K562 (cell line): ENCODE results near the gene TRAP1. TPM values are rescaled to one million over a fixed set of nuclear protein-coding genes. Genes with fewer than 3 reads are reported as not detected.

Experiments
- CBFA2T3 ChIP-seq: fragments of 450-650 bp; IDR thresholded peaks from 2 replicates; pipeline ENCODE4 v1.6.1; 2017
- CC2D1A ChIP-seq: fragments of 450-650 bp; IDR thresholded peaks from 2 replicates; pipeline ENCODE4 v1.6.1; 2017; ENCODE audit warnings: mild to moderate bottlenecking
- CEBPG ChIP-seq, 3 experiments: fragments of 200-800 bp in 1 of 3; sonication (Bioruptor generic) in 1 of 3; sonication (generic) in 1 of 3; formaldehyde crosslinking in 1 of 3; IDR thresholded peaks in 2 of 3; conservative IDR thresholded peaks in 1 of 3; 2 replicates each; pipeline versions ENCODE4 v1.6.1 to v1.8.0; 2016 to 2022; ENCODE audit warnings: missing compliant biosample characterization in 2 of 3, missing genetic modification characterization in 2 of 3, mild to moderate bottlenecking in 1 of 3, missing genetic modification reagents in 1 of 3
- HDAC1 ChIP-seq, 2 experiments: fragments of 450-650 bp; IDR thresholded peaks; 2 replicates each; pipeline ENCODE4 v1.6.1; 2016 to 2017; ENCODE audit warnings: inconsistent platforms in 1 of 2, mild to moderate bottlenecking in 1 of 2, moderate library complexity in 1 of 2
- JUN ChIP-seq, 2 experiments: sonication (generic) in 1 of 2; formaldehyde crosslinking in 1 of 2; IDR thresholded peaks; 2 replicates each; pipeline versions ENCODE4 v1.6.1 to v1.8.0; 2012 to 2022; ENCODE audit warnings: borderline replicate concordance in 2 of 2, mild to moderate bottlenecking in 2 of 2, improper control_type of control experiment in 1 of 2, low read depth in 1 of 2, low read length in 1 of 2, missing genetic modification reagents in 1 of 2
- LARP7 ChIP-seq: fragments of 450-650 bp; IDR thresholded peaks from 2 replicates; pipeline ENCODE4 v1.6.1; 2016
- RBM25 ChIP-seq: fragments of 200-400 bp; formaldehyde crosslinking; IDR thresholded peaks from 2 replicates; pipeline ENCODE4 v1.6.1; 2018; ENCODE audit warnings: low read length, low read depth, moderate library complexity; ENCODE audit not compliant: severe bottlenecking
- RERE ChIP-seq: sonication (generic); formaldehyde crosslinking; IDR thresholded peaks from 2 replicates; pipeline ENCODE4 v1.8.0; 2023; ENCODE audit warnings: missing genetic modification reagents, mild to moderate bottlenecking, borderline replicate concordance
- USF1 ChIP-seq: sonication (generic); formaldehyde crosslinking; IDR thresholded peaks from 2 replicates; pipeline ENCODE4 v1.9.0; 2022; ENCODE audit warnings: mild to moderate bottlenecking, missing genetic modification reagents
- ZBED1 ChIP-seq: IDR thresholded peaks from 2 replicates; pipeline ENCODE4 v1.6.1; 2014
- ZBTB2 ChIP-seq: fragments of 450-650 bp; IDR thresholded peaks from 2 replicates; pipeline ENCODE4 v1.6.1; 2016; ENCODE audit warnings: antibody characterized with exemption
- polyA plus RNA-seq, 8 experiments: library from polyadenylated mRNA; depleted of rRNA in 4 of 8; stranded (reverse) in 5 of 8; unstranded in 3 of 8; fragments of >200 nt; fragmentation: Nextera tagmentation in 2 of 8; fragmentation: Illumina TruSeq in 1 of 8; extraction: Ambion mirVana in 2 of 8; extraction: Trizol in 1 of 8; gene quantifications; 2 replicates each; pipeline versions ENCODE4 v1.2.1 to v1.2.3, GENCODE V29; 2011 to 2014; ENCODE audit warnings: inconsistent platforms in 1 of 8, missing spikeins in 1 of 8
- total RNA-seq, 7 experiments: library from RNA; depleted of rRNA in 6 of 7; stranded (reverse); fragments of >200 nt in 6 of 7; fragmentation: Illumina TruSeq in 2 of 7; extraction: Trizol in 2 of 7; gene quantifications; 2 replicates each; pipeline versions ENCODE4 v1.2.1 to v1.2.3, GENCODE V29; 2011 to 2021; ENCODE audit warnings: low replicate concordance in 1 of 7
- TF ChIP-seq, protein P1 (sequence below): fragments of 250-450 bp; sonication (Bioruptor Pico); IDR thresholded peaks from 2 replicates; pipeline ENCODE4 v1.9.0; 2021; ENCODE audit warnings: mild to moderate bottlenecking
- TF ChIP-seq, protein P2 (sequence below): fragments of 450-650 bp; IDR thresholded peaks from 2 replicates; pipeline ENCODE4 v1.6.1; 2017; ENCODE audit warnings: antibody characterized with exemption, mild to moderate bottlenecking
- TF ChIP-seq, protein P3 (sequence below): fragments of 250-450 bp; sonication (Bioruptor Pico); IDR thresholded peaks from 2 replicates; pipeline ENCODE4 v1.5.0; 2021

TRAP1 gene
- total and polyA plus RNA-seq, 9 of the 15 experiments (the other 6 are each of a cell fraction or from before 2014, with no cell fraction given), result 19.1 to 436 (median 301) TPM

DNA sequence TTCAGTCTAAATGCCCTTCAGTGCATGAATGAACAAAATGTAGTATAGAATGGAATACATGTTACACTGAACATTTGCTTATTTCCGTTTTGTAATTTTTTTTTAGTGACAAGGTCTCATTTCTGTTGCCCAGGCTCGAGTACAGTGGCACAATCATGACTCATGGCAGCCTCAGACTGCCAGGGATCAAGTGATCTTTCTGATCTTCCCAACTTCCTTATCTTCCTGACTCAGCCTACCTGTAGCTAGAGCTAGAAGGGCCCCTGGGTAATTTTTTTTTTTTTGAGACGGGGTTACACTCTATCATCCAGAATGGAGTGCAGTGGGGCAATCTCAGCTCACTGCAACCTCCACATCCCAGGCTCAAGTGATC is 98.6 kb downstream of the TRAP1 start (continued):
- TF ChIP-seq CEBPG (CRISPR knock-in tag; IDR thresholded peaks at IDR 0.05) (no peak), CEBPG (tag; conservative IDR thresholded peaks at IDR 0.05 in 1 of 2, IDR thresholded peaks at IDR 0.05 in 1 of 2) (no peak), CBFA2T3 (no peak), LARP7 (no peak), RERE (CRISPR knock-in tag) (no peak), RBM25 (no peak), CC2D1A (no peak), USF1 (no peak), ZBTB2 (no peak; the same call in 1 of the 2 replicates), JUN (IDR thresholded peaks at IDR 0.05; ENCODE audit: borderline replicate concordance, low read depth, low read length) (no peak), JUN (CRISPR knock-in tag; IDR thresholded peaks at IDR 0.05; ENCODE audit: borderline replicate concordance) (no peak), HDAC1 (IDR thresholded peaks at IDR 0.05) (no peak), ZBED1 (no peak)
- TF ChIP-seq, protein P1, sequence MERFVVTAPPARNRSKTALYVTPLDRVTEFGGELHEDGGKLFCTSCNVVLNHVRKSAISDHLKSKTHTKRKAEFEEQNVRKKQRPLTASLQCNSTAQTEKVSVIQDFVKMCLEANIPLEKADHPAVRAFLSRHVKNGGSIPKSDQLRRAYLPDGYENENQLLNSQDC (CRISPR knock-in tag), result no peak
- TF ChIP-seq, protein P2, sequence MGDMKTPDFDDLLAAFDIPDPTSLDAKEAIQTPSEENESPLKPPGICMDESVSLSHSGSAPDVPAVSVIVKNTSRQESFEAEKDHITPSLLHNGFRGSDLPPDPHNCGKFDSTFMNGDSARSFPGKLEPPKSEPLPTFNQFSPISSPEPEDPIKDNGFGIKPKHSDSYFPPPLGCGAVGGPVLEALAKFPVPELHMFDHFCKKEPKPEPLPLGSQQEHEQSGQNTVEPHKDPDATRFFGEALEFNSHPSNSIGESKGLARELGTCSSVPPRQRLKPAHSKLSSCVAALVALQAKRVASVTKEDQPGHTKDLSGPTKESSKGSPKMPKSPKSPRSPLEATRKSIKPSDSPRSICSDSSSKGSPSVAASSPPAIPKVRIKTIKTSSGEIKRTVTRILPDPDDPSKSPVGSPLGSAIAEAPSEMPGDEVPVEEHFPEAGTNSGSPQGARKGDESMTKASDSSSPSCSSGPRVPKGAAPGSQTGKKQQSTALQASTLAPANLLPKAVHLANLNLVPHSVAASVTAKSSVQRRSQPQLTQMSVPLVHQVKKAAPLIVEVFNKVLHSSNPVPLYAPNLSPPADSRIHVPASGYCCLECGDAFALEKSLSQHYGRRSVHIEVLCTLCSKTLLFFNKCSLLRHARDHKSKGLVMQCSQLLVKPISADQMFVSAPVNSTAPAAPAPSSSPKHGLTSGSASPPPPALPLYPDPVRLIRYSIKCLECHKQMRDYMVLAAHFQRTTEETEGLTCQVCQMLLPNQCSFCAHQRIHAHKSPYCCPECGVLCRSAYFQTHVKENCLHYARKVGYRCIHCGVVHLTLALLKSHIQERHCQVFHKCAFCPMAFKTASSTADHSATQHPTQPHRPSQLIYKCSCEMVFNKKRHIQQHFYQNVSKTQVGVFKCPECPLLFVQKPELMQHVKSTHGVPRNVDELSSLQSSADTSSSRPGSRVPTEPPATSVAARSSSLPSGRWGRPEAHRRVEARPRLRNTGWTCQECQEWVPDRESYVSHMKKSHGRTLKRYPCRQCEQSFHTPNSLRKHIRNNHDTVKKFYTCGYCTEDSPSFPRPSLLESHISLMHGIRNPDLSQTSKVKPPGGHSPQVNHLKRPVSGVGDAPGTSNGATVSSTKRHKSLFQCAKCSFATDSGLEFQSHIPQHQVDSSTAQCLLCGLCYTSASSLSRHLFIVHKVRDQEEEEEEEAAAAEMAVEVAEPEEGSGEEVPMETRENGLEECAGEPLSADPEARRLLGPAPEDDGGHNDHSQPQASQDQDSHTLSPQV, result no peak
- TF ChIP-seq, protein P3, sequence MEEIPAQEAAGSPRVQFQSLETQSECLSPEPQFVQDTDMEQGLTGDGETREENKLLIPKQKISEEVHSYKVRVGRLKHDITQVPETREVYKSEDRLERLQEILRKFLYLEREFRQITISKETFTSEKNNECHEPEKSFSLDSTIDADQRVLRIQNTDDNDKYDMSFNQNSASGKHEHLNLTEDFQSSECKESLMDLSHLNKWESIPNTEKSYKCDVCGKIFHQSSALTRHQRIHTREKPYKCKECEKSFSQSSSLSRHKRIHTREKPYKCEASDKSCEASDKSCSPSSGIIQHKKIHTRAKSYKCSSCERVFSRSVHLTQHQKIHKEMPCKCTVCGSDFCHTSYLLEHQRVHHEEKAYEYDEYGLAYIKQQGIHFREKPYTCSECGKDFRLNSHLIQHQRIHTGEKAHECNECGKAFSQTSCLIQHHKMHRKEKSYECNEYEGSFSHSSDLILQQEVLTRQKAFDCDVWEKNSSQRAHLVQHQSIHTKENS (CRISPR knock-in tag), result no peak
